GM12878 (cell line): ENCODE data around the gene SHOC2. TPM values are rescaled to one million over a fixed set of nuclear protein-coding genes. Genes with fewer than 3 reads are reported as not detected.

Experiments used
- ASH2L ChIP-seq: fragments of 300-600, 200-600 bp; sonication (generic); IDR thresholded peaks from 2 replicates; pipeline ENCODE4 v1.6.1; 2017; ENCODE audit warnings: low read depth, mild to moderate bottlenecking, borderline replicate concordance
- BACH1 ChIP-seq: fragments of 450-650 bp; IDR thresholded peaks from 2 replicates; pipeline ENCODE4 v1.6.1; 2017; ENCODE audit warnings: mild to moderate bottlenecking, borderline replicate concordance
- HDGF ChIP-seq: fragments of 450-650 bp; IDR thresholded peaks from 2 replicates; pipeline ENCODE4 v1.6.1; 2016; ENCODE audit warnings: antibody characterized with exemption
- IKZF2 ChIP-seq, 2 experiments: fragments of 450-650 bp; IDR thresholded peaks; 2 replicates each; pipeline ENCODE4 v1.6.1; 2017; ENCODE audit warnings: mild to moderate bottlenecking in 2 of 2, moderate library complexity in 2 of 2
- MEF2B ChIP-seq: fragments of 450-650 bp; IDR thresholded peaks from 2 replicates; pipeline ENCODE4 v1.6.1; 2018; ENCODE audit warnings: mild to moderate bottlenecking, moderate library complexity; ENCODE audit not compliant: partially characterized antibody, poor library complexity, severe bottlenecking
- MYC ChIP-seq: IDR thresholded peaks from 2 replicates; pipeline ENCODE4 v1.6.1; 2011; ENCODE audit warnings: mild to moderate bottlenecking, low read length, moderate library complexity, inconsistent platforms; ENCODE audit not compliant: insufficient read depth, insufficient replicate concordance, insufficient read length, severe bottlenecking
- NFXL1 ChIP-seq: fragments of 450-650 bp; IDR thresholded peaks from 2 replicates; pipeline ENCODE4 v1.6.1; 2017; ENCODE audit warnings: antibody characterized with exemption, mild to moderate bottlenecking, borderline replicate concordance
- PAX5 ChIP-seq: IDR thresholded peaks from 2 replicates; pipeline ENCODE4 v1.6.1; 2011; ENCODE audit warnings: low read depth, low read length, borderline replicate concordance
- PML ChIP-seq: IDR thresholded peaks from 2 replicates; pipeline ENCODE4 v1.6.1; 2012; ENCODE audit warnings: low read length, inconsistent platforms
- SMAD5 ChIP-seq: IDR thresholded peaks from 2 replicates; pipeline ENCODE4 v1.6.1; 2016; ENCODE audit warnings: antibody characterized with exemption, low read depth
- STAT1 ChIP-seq: fragments of 450-650 bp; conservative IDR thresholded peaks from 2 replicates; pipeline ENCODE4 v1.6.1; 2014; ENCODE audit warnings: antibody characterized with exemption, mild to moderate bottlenecking
- TARDBP ChIP-seq: IDR thresholded peaks from 2 replicates; pipeline ENCODE4 v1.6.1; 2016; ENCODE audit warnings: borderline replicate concordance
- WRNIP1 ChIP-seq: IDR thresholded peaks from 2 replicates; pipeline ENCODE4 v1.6.1; 2011; ENCODE audit warnings: low read depth, low read length, improper control_type of control experiment, borderline replicate concordance
- YY1 ChIP-seq: IDR thresholded peaks from 2 replicates; pipeline ENCODE4 v1.6.1; 2011; ENCODE audit warnings: low read depth, mild to moderate bottlenecking, low read length
- polyA plus RNA-seq, 11 experiments: library from polyadenylated mRNA; depleted of rRNA in 4 of 11; unstranded in 6 of 11; stranded (reverse) in 5 of 11; fragments of >200 nt; fragmentation: Nextera tagmentation in 4 of 11; fragmentation: Illumina TruSeq in 1 of 11; extraction: Ambion mirVana in 4 of 11; extraction: Trizol in 1 of 11; gene quantifications; 1 replicate in 1 of 11; 2 replicates in 10 of 11; pipeline versions ENCODE4 v1.2.1 to v1.2.3, GENCODE V29; 2011 to 2016; ENCODE audit warnings: inconsistent platforms in 2 of 11, missing spikeins in 2 of 11, low read depth in 1 of 11
- total RNA-seq, 4 experiments: library from RNA; depleted of rRNA in 3 of 4; stranded (reverse); fragments of >200 nt in 3 of 4; fragmentation: Illumina TruSeq in 1 of 4; extraction: Trizol in 1 of 4; gene quantifications; 2 replicates each; pipeline versions ENCODE4 v1.2.1 to v1.2.3, GENCODE V29; 2013 to 2021
- TF ChIP-seq, protein P1 (sequence below): fragments of 450-650 bp; conservative IDR thresholded peaks from 2 replicates; pipeline ENCODE4 v1.6.1; 2017; ENCODE audit warnings: mild to moderate bottlenecking, moderate library complexity
- TF ChIP-seq, protein P2 (sequence below): IDR thresholded peaks from 2 replicates; pipeline ENCODE4 v1.6.1; 2012; ENCODE audit warnings: low read depth, low read length, improper control_type of control experiment
- TF ChIP-seq, protein P3 (sequence below): fragments of 450-650 bp; IDR thresholded peaks from 2 replicates; pipeline ENCODE4 v1.6.1; 2016; ENCODE audit warnings: mild to moderate bottlenecking
- TF ChIP-seq, protein P4 (sequence below): fragments of 450-650 bp; IDR thresholded peaks from 2 replicates; pipeline ENCODE4 v1.6.1; 2017; ENCODE audit warnings: low read depth, mild to moderate bottlenecking, moderate library complexity
- TF ChIP-seq, protein P5 (sequence below): IDR thresholded peaks from 2 replicates; pipeline ENCODE4 v1.6.1; 2011; ENCODE audit warnings: borderline replicate concordance, low read depth, mild to moderate bottlenecking, moderate library complexity, mixed read lengths, low read length; ENCODE audit not compliant: insufficient read depth; ENCODE audit errors: extremely low read length
- TF ChIP-seq, protein P6 (sequence below): fragments of 450-650 bp; IDR thresholded peaks from 2 replicates; pipeline ENCODE4 v1.6.1; 2018; ENCODE audit warnings: borderline replicate concordance, mild to moderate bottlenecking; ENCODE audit not compliant: partially characterized antibody

Gene SHOC2
- total and polyA plus RNA-seq, 10 of the 15 experiments (the other 5 are each of a cell fraction or from before 2014, with no cell fraction given): 24.8 to 65.3 (median 42.6) TPM

DNA sequence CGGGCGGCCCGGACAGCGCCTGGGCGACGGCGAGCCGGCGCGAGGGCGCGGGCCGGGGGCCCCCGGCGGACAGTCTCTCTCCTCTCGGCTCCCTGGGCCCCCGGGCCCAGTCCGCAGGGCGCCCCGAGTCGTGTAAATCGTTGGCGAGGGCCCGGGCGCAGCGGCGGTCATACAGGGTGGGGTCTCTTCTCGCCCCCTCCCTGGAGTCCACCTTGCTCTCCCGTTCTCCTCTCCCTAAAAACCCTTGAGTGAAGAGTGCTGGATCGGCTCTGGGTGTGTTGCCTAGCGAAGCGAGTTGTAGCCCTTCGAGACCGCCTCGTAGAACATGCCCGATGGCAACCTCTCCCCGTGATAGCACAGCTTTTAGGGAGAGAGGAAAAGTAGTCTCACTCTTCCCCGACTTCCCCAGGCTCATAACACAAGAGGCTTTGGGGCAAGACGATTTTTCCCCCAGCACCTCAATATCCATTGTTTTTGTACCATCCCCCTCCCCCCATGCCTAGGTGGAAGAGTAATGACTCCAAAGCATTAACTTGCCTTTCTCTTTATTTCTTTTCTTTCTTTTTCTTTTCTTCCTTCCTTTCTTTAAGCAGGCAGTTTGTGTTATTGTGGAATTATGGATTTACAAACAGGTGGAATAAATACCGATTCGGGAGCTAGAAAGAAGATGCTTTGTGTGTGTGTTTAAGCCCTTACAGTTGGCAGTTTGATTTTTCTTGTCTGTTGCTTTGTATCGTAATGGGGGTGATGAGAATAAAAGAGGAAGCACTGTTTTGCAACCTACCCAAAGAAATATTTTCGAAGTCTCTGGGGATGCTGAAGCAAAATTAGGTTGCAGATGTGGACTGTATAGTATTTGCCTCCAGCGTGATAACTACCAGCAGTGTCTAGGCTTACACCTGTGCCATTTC lies 822 bp downstream of the SHOC2 start (continued):
- TF ChIP-seq, protein P1, sequence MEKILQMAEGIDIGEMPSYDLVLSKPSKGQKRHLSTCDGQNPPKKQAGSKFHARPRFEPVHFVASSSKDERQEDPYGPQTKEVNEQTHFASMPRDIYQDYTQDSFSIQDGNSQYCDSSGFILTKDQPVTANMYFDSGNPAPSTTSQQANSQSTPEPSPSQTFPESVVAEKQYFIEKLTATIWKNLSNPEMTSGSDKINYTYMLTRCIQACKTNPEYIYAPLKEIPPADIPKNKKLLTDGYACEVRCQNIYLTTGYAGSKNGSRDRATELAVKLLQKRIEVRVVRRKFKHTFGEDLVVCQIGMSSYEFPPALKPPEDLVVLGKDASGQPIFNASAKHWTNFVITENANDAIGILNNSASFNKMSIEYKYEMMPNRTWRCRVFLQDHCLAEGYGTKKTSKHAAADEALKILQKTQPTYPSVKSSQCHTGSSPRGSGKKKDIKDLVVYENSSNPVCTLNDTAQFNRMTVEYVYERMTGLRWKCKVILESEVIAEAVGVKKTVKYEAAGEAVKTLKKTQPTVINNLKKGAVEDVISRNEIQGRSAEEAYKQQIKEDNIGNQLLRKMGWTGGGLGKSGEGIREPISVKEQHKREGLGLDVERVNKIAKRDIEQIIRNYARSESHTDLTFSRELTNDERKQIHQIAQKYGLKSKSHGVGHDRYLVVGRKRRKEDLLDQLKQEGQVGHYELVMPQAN: 0 out of 2 replicates have a peak, but pooled peaks have one; percentile 28
- no peak for TF ChIP-seq NFXL1
- no peak for TF ChIP-seq WRNIP1
- no peak for TF ChIP-seq ASH2L
- no peak for TF ChIP-seq BACH1
- no peak for TF ChIP-seq PAX5
- TF ChIP-seq, protein P2, sequence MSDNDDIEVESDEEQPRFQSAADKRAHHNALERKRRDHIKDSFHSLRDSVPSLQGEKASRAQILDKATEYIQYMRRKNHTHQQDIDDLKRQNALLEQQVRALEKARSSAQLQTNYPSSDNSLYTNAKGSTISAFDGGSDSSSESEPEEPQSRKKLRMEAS: no peak
- TF ChIP-seq, protein P3, sequence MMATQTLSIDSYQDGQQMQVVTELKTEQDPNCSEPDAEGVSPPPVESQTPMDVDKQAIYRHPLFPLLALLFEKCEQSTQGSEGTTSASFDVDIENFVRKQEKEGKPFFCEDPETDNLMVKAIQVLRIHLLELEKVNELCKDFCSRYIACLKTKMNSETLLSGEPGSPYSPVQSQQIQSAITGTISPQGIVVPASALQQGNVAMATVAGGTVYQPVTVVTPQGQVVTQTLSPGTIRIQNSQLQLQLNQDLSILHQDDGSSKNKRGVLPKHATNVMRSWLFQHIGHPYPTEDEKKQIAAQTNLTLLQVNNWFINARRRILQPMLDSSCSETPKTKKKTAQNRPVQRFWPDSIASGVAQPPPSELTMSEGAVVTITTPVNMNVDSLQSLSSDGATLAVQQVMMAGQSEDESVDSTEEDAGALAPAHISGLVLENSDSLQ: no peak
- no peak for TF ChIP-seq HDGF
- no peak for TF ChIP-seq PML
- TF ChIP-seq IKZF2 (IDR thresholded peaks at IDR 0.05): peak in 1 of 2 experiments; percentile 21; a peak in 2 of 4 replicates
- TF ChIP-seq, protein P4, sequence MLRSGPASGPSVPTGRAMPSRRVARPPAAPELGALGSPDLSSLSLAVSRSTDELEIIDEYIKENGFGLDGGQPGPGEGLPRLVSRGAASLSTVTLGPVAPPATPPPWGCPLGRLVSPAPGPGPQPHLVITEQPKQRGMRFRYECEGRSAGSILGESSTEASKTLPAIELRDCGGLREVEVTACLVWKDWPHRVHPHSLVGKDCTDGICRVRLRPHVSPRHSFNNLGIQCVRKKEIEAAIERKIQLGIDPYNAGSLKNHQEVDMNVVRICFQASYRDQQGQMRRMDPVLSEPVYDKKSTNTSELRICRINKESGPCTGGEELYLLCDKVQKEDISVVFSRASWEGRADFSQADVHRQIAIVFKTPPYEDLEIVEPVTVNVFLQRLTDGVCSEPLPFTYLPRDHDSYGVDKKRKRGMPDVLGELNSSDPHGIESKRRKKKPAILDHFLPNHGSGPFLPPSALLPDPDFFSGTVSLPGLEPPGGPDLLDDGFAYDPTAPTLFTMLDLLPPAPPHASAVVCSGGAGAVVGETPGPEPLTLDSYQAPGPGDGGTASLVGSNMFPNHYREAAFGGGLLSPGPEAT: peak; percentile 28; the same call in 1 of the 2 replicates
- TF ChIP-seq YY1: no peak
- TF ChIP-seq, protein P5, sequence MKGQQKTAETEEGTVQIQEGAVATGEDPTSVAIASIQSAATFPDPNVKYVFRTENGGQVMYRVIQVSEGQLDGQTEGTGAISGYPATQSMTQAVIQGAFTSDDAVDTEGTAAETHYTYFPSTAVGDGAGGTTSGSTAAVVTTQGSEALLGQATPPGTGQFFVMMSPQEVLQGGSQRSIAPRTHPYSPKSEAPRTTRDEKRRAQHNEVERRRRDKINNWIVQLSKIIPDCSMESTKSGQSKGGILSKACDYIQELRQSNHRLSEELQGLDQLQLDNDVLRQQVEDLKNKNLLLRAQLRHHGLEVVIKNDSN: no peak
- 0 out of 2 replicates have a peak, but pooled peaks have one; percentile 28 for TF ChIP-seq SMAD5
- no peak for TF ChIP-seq TARDBP
- no peak for TF ChIP-seq STAT1
- TF ChIP-seq MYC: no peak
- TF ChIP-seq MEF2B: peak; percentile 86
- TF ChIP-seq, protein P6, sequence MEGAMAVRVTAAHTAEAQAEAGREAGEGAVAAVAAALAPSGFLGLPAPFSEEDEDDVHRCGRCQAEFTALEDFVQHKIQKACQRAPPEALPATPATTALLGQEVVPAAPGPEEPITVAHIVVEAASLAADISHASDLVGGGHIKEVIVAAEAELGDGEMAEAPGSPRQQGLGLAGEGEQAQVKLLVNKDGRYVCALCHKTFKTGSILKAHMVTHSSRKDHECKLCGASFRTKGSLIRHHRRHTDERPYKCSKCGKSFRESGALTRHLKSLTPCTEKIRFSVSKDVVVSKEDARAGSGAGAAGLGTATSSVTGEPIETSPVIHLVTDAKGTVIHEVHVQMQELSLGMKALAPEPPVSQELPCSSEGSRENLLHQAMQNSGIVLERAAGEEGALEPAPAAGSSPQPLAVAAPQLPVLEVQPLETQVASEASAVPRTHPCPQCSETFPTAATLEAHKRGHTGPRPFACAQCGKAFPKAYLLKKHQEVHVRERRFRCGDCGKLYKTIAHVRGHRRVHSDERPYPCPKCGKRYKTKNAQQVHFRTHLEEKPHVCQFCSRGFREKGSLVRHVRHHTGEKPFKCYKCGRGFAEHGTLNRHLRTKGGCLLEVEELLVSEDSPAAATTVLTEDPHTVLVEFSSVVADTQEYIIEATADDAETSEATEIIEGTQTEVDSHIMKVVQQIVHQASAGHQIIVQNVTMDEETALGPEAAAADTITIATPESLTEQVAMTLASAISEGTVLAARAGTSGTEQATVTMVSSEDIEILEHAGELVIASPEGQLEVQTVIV: no peak
